ENCODE data around the gene NOSTRIN.
"Not testable (repeated sequence)": the region's sequence is repeated elsewhere in the genome, so short reads cannot be mapped to it uniquely, and the experiment has no call there.

The NOSTRIN gene

GRCh38 chr2:168787782-168788376 is 14.6 kb upstream of the NOSTRIN start:
- no peak for TF ChIP-seq CTCF (conservative IDR thresholded peaks at IDR 0.05; ENCODE audit: low read depth)
- no peak overlapping the region for H3K27ac ChIP-seq
- CTCF ChIA-PET, result no interaction called here
- POLR2A ChIA-PET (ENCODE audit: low non-redundant PET), result no interaction called here
- DNase-seq (ENCODE audit: low spot score), result no peak

GRCh38 chr2:168789776-168790175 is 12.7 kb upstream of the NOSTRIN start:
- CTCF ChIA-PET, result no interaction called here
- POLR2A ChIA-PET (ENCODE audit: low non-redundant PET), result no interaction called here
- DNase-seq (ENCODE audit: low spot score), result no peak
- no peak for TF ChIP-seq CTCF (conservative IDR thresholded peaks at IDR 0.05; ENCODE audit: low read depth)
- H3K27ac ChIP-seq, result no peak overlapping the region

- DNase-seq (ENCODE audit: low spot score), result no peak
- no peak for TF ChIP-seq CTCF (conservative IDR thresholded peaks at IDR 0.05; ENCODE audit: low read depth)
- POLR2A ChIA-PET (ENCODE audit: low non-redundant PET), result no interaction called here
- CTCF ChIA-PET, result no interaction called here
- H3K27ac ChIP-seq, result no peak overlapping the region
Measured at GRCh38 chr2:168790226-168790902, 12.1 kb upstream of the NOSTRIN start.

- H3K27ac ChIP-seq; DNase-seq (ENCODE audit: low spot score); CTCF ChIA-PET; POLR2A ChIA-PET (ENCODE audit: low non-redundant PET): not testable (repeated sequence)
Measured at GRCh38 chr2:168791140-168791539, 11.3 kb upstream of the NOSTRIN start.

- TF ChIP-seq CTCF (conservative IDR thresholded peaks at IDR 0.05; ENCODE audit: low read depth), result no peak
- H3K27ac ChIP-seq, result no peak overlapping the region
- POLR2A ChIA-PET (ENCODE audit: low non-redundant PET), result no interaction called here
- DNase-seq (ENCODE audit: low spot score), result no peak
- CTCF ChIA-PET, result interaction anchor here (0.7 kb wide), 1 partner anchor 1219 kb away, joined by 3 read pairs; no protein-coding TSS in a partner anchor
Measured at GRCh38 chr2:168793596-168793995, 8.8 kb upstream of the NOSTRIN start.

- no peak for DNase-seq (ENCODE audit: low spot score)
- H3K27ac ChIP-seq, result no peak overlapping the region
- no peak for TF ChIP-seq CTCF (conservative IDR thresholded peaks at IDR 0.05; ENCODE audit: low read depth)
- ChIA-PET POLR2A (ENCODE audit: low non-redundant PET) (no interaction called here), CTCF (interaction anchor here (0.5 kb wide), 1 partner anchor 439 kb away, joined by 4 read pairs; no protein-coding TSS in a partner anchor)
Measured at GRCh38 chr2:168794968-168795367, 7.5 kb upstream of the NOSTRIN start.

- ChIA-PET POLR2A (ENCODE audit: low non-redundant PET) (no interaction called here), CTCF (no interaction called here)
- TF ChIP-seq CTCF (conservative IDR thresholded peaks at IDR 0.05; ENCODE audit: low read depth), result no peak
- H3K27ac ChIP-seq, result no peak overlapping the region
- DNase-seq (ENCODE audit: low spot score), result no peak
Measured at GRCh38 chr2:168796090-168796577, 6.3 kb upstream of the NOSTRIN start.
